ENCODE results near the gene PSD4. TPM values are rescaled to one million over a fixed set of nuclear protein-coding genes. Genes with fewer than 3 reads are reported as not detected.

The PSD4 gene
- total and polyA plus RNA-seq, 4 donors = 0.79 to 17.8 (median 6.5) TPM

DNA sequence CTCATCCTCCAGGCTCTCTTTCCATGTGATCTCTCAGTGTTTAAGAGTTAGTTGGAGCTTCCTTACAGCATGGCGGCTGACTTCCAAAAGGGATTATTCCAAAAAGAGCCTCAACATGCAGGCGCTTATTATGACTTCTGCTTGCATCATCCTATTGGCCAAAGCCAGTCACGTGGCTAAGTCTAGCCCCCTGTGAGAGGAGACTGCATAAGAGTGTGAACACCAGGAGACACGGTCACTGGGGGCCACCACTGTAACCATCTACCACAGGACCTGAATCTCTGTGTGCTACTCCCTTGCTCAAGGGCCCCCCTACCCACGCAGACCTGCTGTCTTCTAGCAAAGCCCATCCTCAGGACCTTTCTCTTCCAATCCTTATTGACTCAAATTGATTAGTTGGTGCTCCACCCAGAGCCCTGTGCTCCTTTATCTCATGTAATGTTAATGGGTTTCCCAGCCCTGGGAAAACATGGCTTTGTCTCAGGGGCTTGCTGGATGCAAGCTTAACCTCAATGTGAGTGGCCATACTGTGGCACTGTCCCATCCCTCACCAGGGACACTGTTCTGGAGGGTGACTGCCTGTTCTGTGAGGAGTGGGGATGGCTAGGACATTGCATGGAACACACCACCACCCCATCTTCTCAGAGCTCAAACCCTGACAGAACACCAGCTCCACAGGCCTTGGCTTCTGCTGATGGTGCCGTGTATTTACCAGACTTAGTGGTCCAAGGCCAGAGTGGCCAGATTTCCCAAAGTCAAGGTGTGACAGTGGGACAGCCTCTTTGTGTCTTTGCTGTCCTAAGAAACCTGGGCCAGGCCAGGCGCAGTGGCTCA lies 42.2 kb upstream of the PSD4 start:
- no peak for DNase-seq
- intact Hi-C loops (cut with DNase I) = loop anchor here in 1 of 2 donors (10.0 kb wide), 1 partner anchor 243 kb away; no protein-coding TSS in a partner anchor
- H3K36me3 ChIP-seq (ENCODE audit: control insufficient read depth in 1 of 2, insufficient read depth in 2 of 2, low read length in 1 of 2) = no peaks in the 10 kb centered on the region
- no peak overlapping the region for H3K4me3 ChIP-seq (ENCODE audit: low read length in 2 of 2)
- 80 to 86% methylated on average over 7 of the region's 7 CpGs for WGBS, 2 donors
- H3K27me3 ChIP-seq (ENCODE audit: control insufficient read depth in 1 of 2, insufficient read depth in 2 of 2, low read length in 1 of 2) = no peaks in the 10 kb centered on the region
- H3K9me3 ChIP-seq (ENCODE audit: control insufficient read depth, low read length) = no peaks in the 10 kb centered on the region
- H3K4me1 ChIP-seq (ENCODE audit: control insufficient read depth in 1 of 2, insufficient read depth in 2 of 2, low read length in 2 of 2) = no peaks in the 10 kb centered on the region
- no peak for ATAC-seq (ENCODE audit: low FRiP score)
- H3K27ac ChIP-seq (ENCODE audit: low read depth in 1 of 2, low read length in 2 of 2) = no peak overlapping the region

- no peaks in the 10 kb centered on the region for H3K27me3 ChIP-seq (ENCODE audit: control insufficient read depth in 1 of 2, insufficient read depth in 2 of 2, low read length in 1 of 2)
- H3K9me3 ChIP-seq (ENCODE audit: control insufficient read depth, low read length) = no peaks in the 10 kb centered on the region
- no peak overlapping the region for H3K4me3 ChIP-seq (ENCODE audit: low read length in 2 of 2)
- no peaks in the 10 kb centered on the region for H3K36me3 ChIP-seq (ENCODE audit: control insufficient read depth in 1 of 2, insufficient read depth in 2 of 2, low read length in 1 of 2)
- H3K27ac ChIP-seq (ENCODE audit: low read depth in 1 of 2, low read length in 2 of 2) = no peak overlapping the region
- no peak for ATAC-seq (ENCODE audit: low FRiP score)
- H3K4me1 ChIP-seq (ENCODE audit: control insufficient read depth in 1 of 2, insufficient read depth in 2 of 2, low read length in 2 of 2) = no peaks in the 10 kb centered on the region
- DNase-seq = no peak
- 90 to 92% methylated on average over 17 of the region's 17 CpGs for WGBS, 2 donors
- intact Hi-C loops (cut with DNase I) = loop anchor here in 1 of 2 donors (10.0 kb wide), 1 partner anchor 242 kb away; no protein-coding TSS in a partner anchor
These were observed 41.3 kb upstream of the PSD4 start for GRCh38 chr2:113132414-113133021.

DNA sequence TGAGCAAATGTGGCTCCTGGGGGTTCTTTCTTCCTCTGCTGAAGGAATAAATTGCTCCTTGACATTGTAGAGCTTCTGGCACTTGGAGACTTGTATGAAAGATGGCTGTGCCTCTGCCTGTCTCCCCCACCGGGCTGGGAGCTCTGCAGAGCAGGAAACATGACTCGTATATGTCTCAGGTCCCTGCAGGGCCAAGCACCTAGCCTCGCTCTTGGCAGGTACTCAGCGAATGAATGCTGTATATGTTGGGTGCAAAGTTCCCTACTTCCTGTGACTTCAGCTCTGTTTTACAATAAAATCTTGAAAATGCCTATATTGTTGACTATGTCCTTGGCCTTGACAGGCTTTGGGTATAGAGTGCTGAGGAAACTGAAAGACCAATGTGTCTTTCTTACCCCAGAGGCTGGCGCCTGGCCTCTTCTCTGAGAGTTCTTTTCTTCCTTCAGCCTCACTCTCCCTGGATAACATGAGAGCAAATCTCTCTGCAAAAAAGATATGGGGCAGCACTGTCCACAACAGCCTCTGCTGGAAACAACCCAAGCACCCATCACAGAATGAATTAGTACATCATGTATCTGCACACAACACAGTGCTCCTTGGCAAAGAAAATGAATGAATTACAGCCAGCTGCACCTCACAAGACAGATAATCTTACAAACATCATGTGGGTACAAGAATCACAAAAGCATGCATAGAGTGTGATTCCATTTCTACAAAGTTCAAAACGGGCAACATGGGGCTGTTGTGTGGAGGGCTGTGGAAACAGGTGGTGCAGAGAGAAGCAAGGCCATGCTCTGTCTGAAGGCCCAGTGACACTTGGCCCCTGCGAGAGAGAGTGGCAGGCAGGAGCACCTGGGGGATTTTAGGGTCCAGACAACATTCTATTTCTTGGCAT lies 39.8 kb upstream of the PSD4 start:
- ATAC-seq (ENCODE audit: low FRiP score) (no peak), DNase-seq (no peak)
- Histone ChIP-seq H3K27me3 (ENCODE audit: control insufficient read depth in 1 of 2, insufficient read depth in 2 of 2, low read length in 1 of 2) (no peaks in the 10 kb centered on the region), H3K36me3 (ENCODE audit: control insufficient read depth in 1 of 2, insufficient read depth in 2 of 2, low read length in 1 of 2) (no peaks in the 10 kb centered on the region), H3K4me3 (ENCODE audit: low read length in 2 of 2) (no peak overlapping the region), H3K4me1 (ENCODE audit: control insufficient read depth in 1 of 2, insufficient read depth in 2 of 2, low read length in 2 of 2) (no peaks in the 10 kb centered on the region), H3K27ac (ENCODE audit: low read depth in 1 of 2, low read length in 2 of 2) (no peak overlapping the region), H3K9me3 (ENCODE audit: control insufficient read depth, low read length) (no peaks in the 10 kb centered on the region)
- intact Hi-C loops (cut with DNase I) = loop anchor here in 1 of 2 donors (10.0 kb wide), 1 partner anchor 241 kb away; no protein-coding TSS in a partner anchor
- 63 to 66% methylated on average over 7 of the region's 7 CpGs for WGBS, 2 donors

GRCh38 chr2:113134717-113135116 lies 39.1 kb upstream of the PSD4 start:
- DNase-seq (no peak), ATAC-seq (ENCODE audit: low FRiP score) (no peak)
- Histone ChIP-seq H3K9me3 (ENCODE audit: control insufficient read depth, low read length) (no peaks in the 10 kb centered on the region), H3K4me1 (ENCODE audit: control insufficient read depth in 1 of 2, insufficient read depth in 2 of 2, low read length in 2 of 2) (no peaks in the 10 kb centered on the region), H3K4me3 (ENCODE audit: low read length in 2 of 2) (no peak overlapping the region), H3K36me3 (ENCODE audit: control insufficient read depth in 1 of 2, insufficient read depth in 2 of 2, low read length in 1 of 2) (no peaks in the 10 kb centered on the region), H3K27ac (ENCODE audit: low read depth in 1 of 2, low read length in 2 of 2) (no peak overlapping the region), H3K27me3 (ENCODE audit: control insufficient read depth in 1 of 2, insufficient read depth in 2 of 2, low read length in 1 of 2) (peaks cover 0 to 3% of the 10 kb centered on the region in 2 donors)
- intact Hi-C loops (cut with DNase I) = loop anchor here (5.0 to 10.0 kb wide), 3 partner anchors 63 to 253 kb away; no protein-coding TSS in a partner anchor

DNA sequence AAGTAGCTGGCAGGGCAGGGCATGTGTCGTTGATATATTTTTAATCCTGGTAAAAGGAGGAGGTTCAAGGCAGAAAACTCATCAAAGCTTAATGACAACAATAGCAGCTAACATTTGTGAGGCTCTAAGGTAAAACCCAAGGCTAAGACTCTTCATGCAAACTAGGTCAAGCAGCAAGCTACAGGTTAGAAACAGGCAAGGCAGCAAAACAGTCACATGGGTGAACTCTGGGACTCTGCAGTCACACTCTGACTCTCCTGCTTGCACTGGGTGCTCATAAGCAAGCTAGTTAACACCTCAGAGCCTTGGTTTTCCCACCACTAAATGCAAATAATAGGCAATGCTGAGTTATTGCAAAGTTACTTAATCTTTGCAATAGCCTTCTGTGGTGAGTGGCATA lies 38.5 kb upstream of the PSD4 start:
- intact Hi-C loops (cut with DNase I) = loop anchor here (5.0 to 10.0 kb wide), 3 partner anchors 62 to 252 kb away; no protein-coding TSS in a partner anchor
- Histone ChIP-seq H3K4me3 (ENCODE audit: low read length in 2 of 2) (no peak overlapping the region), H3K36me3 (ENCODE audit: control insufficient read depth in 1 of 2, insufficient read depth in 2 of 2, low read length in 1 of 2) (no peaks in the 10 kb centered on the region), H3K4me1 (ENCODE audit: control insufficient read depth in 1 of 2, insufficient read depth in 2 of 2, low read length in 2 of 2) (no peaks in the 10 kb centered on the region), H3K9me3 (ENCODE audit: control insufficient read depth, low read length) (no peaks in the 10 kb centered on the region), H3K27ac (ENCODE audit: low read depth in 1 of 2, low read length in 2 of 2) (no peak overlapping the region), H3K27me3 (ENCODE audit: control insufficient read depth in 1 of 2, insufficient read depth in 2 of 2, low read length in 1 of 2) (peaks cover 0 to 3% of the 10 kb centered on the region in 2 donors)
- 82 to 87% methylated on average over 1 of the region's 1 CpG for WGBS, 2 donors
- DNase-seq = no peak
- no peak for ATAC-seq (ENCODE audit: low FRiP score)

GRCh38 chr2:113136828-113137775 lies 36.7 kb upstream of the PSD4 start:
- DNase-seq (no peak), ATAC-seq (ENCODE audit: low FRiP score) (no peak)
- intact Hi-C loops (cut with DNase I) = loop anchor here (5.0 to 10.0 kb wide), 3 partner anchors 60 to 250 kb away; no protein-coding TSS in a partner anchor
- H3K27me3 ChIP-seq (ENCODE audit: control insufficient read depth in 1 of 2, insufficient read depth in 2 of 2, low read length in 1 of 2) = peaks cover 0 to 3% of the 10 kb centered on the region in 2 donors
- H3K9me3 ChIP-seq (ENCODE audit: control insufficient read depth, low read length) = no peaks in the 10 kb centered on the region
- H3K27ac ChIP-seq (ENCODE audit: low read depth in 1 of 2, low read length in 2 of 2) = no peak overlapping the region
- 52% methylated on average over 8 of the region's 8 CpGs for WGBS, 2 donors
- no peaks in the 10 kb centered on the region for H3K36me3 ChIP-seq (ENCODE audit: control insufficient read depth in 1 of 2, insufficient read depth in 2 of 2, low read length in 1 of 2)
- no peak overlapping the region for H3K4me3 ChIP-seq (ENCODE audit: low read length in 2 of 2)
- H3K4me1 ChIP-seq (ENCODE audit: control insufficient read depth in 1 of 2, insufficient read depth in 2 of 2, low read length in 2 of 2) = no peaks in the 10 kb centered on the region

DNA sequence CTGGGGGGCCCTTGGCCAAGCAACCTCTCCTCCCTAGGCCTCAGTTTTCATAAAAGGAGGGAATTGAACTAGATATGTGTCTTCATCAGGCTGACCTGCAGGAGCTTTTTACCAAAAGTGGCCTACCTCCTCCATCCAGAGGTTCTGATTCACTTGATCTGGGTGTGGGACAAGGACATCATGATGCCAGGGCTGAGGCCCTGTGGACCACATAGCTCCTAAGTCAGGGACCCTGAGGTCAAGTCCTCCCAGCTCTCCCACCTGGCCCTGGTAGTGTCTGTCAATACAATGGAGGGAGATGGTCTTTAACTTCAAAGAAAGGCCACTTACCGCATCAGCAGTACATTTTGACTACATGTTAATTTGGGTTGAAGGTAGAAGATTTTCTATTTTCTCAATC lies 35.9 kb upstream of the PSD4 start:
- Histone ChIP-seq H3K27ac (ENCODE audit: low read depth in 1 of 2, low read length in 2 of 2) (no peak overlapping the region), H3K4me1 (ENCODE audit: control insufficient read depth in 1 of 2, insufficient read depth in 2 of 2, low read length in 2 of 2) (no peaks in the 10 kb centered on the region), H3K4me3 (ENCODE audit: low read length in 2 of 2) (no peak overlapping the region), H3K27me3 (ENCODE audit: control insufficient read depth in 1 of 2, insufficient read depth in 2 of 2, low read length in 1 of 2) (peaks cover 0 to 3% of the 10 kb centered on the region in 2 donors), H3K9me3 (ENCODE audit: control insufficient read depth, low read length) (no peaks in the 10 kb centered on the region), H3K36me3 (ENCODE audit: control insufficient read depth in 1 of 2, insufficient read depth in 2 of 2, low read length in 1 of 2) (no peaks in the 10 kb centered on the region)
- WGBS, 2 donors = 97 to 99% methylated on average over 1 of the region's 1 CpG
- ATAC-seq (ENCODE audit: low FRiP score) = no peak
- no peak for DNase-seq
- intact Hi-C loops (cut with DNase I) = loop anchor here (5.0 to 10.0 kb wide), 3 partner anchors 59 to 249 kb away; no protein-coding TSS in a partner anchor

Measured in aorta (tissue), 5 donors.